MCF 10A (cell line): ENCODE measurements around the gene MAP4. TPM values are rescaled to one million over a fixed set of nuclear protein-coding genes. Genes with fewer than 3 reads are reported as not detected.

Experiments
- BruUV-seq: library from RNA; stranded (reverse); fragments of 400-500 nt; replicated peaks from 2 replicates; lab custom pipeline; 2021; lab: Mats Ljungman, UMichigan
- CTCF ChIA-PET: fragments of 300-600 bp; sonication (Branson Sonifier 250); formaldehyde crosslinking; extraction: SDS; loops from one replicate; lab custom pipeline; 2021; ENCODE audit warnings: antibody characterized with exemption, inconsistent platforms; lab: Yijun Ruan, JAX
- POLR2A ChIA-PET: fragments of 300-600, 350-650 bp; sonication (Branson Sonifier 250); formaldehyde crosslinking; extraction: SDS; loops from one replicate; lab custom pipeline; 2020; ENCODE audit warnings: antibody characterized with exemption, inconsistent platforms; lab: Yijun Ruan, JAX
- DNase-seq: peaks from one replicate; pipeline ENCODE4 v3.0.0-alpha.2; 2018; ENCODE audit not compliant: unreplicated experiment
- H3K27ac Mint-ChIP-seq: one replicate; pipeline ENCODE4 v1.8.0; 2022; ENCODE audit warnings: mild to moderate bottlenecking, low read depth, mixed read lengths; ENCODE audit not compliant: unreplicated experiment
- H3K27me3 Mint-ChIP-seq: one replicate; pipeline ENCODE4 v1.8.0; 2022; ENCODE audit warnings: mixed read lengths; ENCODE audit not compliant: insufficient read depth, unreplicated experiment
- H3K36me3 Mint-ChIP-seq: one replicate; pipeline ENCODE4 v1.8.0; 2022; ENCODE audit warnings: mild to moderate bottlenecking, moderate library complexity, mixed read lengths; ENCODE audit not compliant: insufficient read depth, unreplicated experiment
- H3K4me1 Mint-ChIP-seq: one replicate; pipeline ENCODE4 v1.8.0; 2022; ENCODE audit warnings: mixed read lengths; ENCODE audit not compliant: insufficient read depth, unreplicated experiment
- H3K4me3 Mint-ChIP-seq: one replicate; pipeline ENCODE4 v1.8.0; 2022; ENCODE audit warnings: mild to moderate bottlenecking, moderate library complexity, mixed read lengths; ENCODE audit not compliant: unreplicated experiment
- H3K9me3 Mint-ChIP-seq: one replicate; pipeline ENCODE4 v1.8.0; 2022; ENCODE audit warnings: mixed read lengths; ENCODE audit not compliant: unreplicated experiment
- CTCF ChIP-seq: fragments of 200-600 bp; IDR thresholded peaks from one replicate; pipeline ENCODE4 v1.8.0; 2022; ENCODE audit warnings: antibody characterized with exemption, mild to moderate bottlenecking; ENCODE audit not compliant: unreplicated experiment
- intact Hi-C: fragments of 100-400 bp; cut with micrococcal nuclease; formaldehyde crosslinking; loops from 2 replicates; pipeline ENCODE4 v1.14.1; 2022
- total RNA-seq: library from RNA; stranded (reverse); gene quantifications from 2 replicates; pipeline ENCODE4 v1.2.3, GENCODE V29; 2022

The MAP4 gene
- total RNA-seq, 1 experiment from 2014 or later = 217 TPM

GRCh38 chr3:48058091-48058490 is 41.9 kb upstream of the MAP4 start:
- Mint-ChIP-seq H3K4me1 (peaks cover 5% of the 10 kb centered on the region), H3K4me3 (peak overlapping the region; percentile 43), H3K27me3 (no peaks in the 10 kb centered on the region), H3K27ac (peak overlapping the region; percentile 83), H3K36me3 (peaks cover 8% of the 10 kb centered on the region), H3K9me3 (no peaks in the 10 kb centered on the region)
- TF ChIP-seq CTCF = no peak
- BruUV-seq = no TSS peak
- intact Hi-C loops = no loop called here
- no peak for DNase-seq
- ChIA-PET POLR2A (no interaction called here), CTCF (no interaction called here)

GRCh38 chr3:48057521-48057920 is 41.3 kb upstream of the MAP4 start:
- peaks cover 8% of the 10 kb centered on the region for H3K36me3 Mint-ChIP-seq
- H3K27me3 Mint-ChIP-seq = no peaks in the 10 kb centered on the region
- H3K4me3 Mint-ChIP-seq = no peak overlapping the region
- CTCF ChIA-PET = no interaction called here
- DNase-seq = no peak
- H3K4me1 Mint-ChIP-seq = peaks cover 5% of the 10 kb centered on the region
- no TSS peak for BruUV-seq
- intact Hi-C loops = no loop called here
- no peaks in the 10 kb centered on the region for H3K9me3 Mint-ChIP-seq
- no peak for TF ChIP-seq CTCF
- POLR2A ChIA-PET = no interaction called here
- peak overlapping the region; percentile 83 for H3K27ac Mint-ChIP-seq

- Mint-ChIP-seq H3K27me3 (no peaks in the 10 kb centered on the region), H3K36me3 (peaks cover 65% of the 10 kb centered on the region), H3K4me3 (no peak overlapping the region), H3K4me1 (peaks cover 6% of the 10 kb centered on the region), H3K27ac (no peak overlapping the region), H3K9me3 (no peaks in the 10 kb centered on the region)
- ChIA-PET POLR2A (interaction anchor here (0.6 to 1.3 kb wide), 7 partner anchors 8 to 902 kb away, joined by 3 to 5 read pairs (median 3); no protein-coding TSS in a partner anchor), CTCF (no interaction called here)
- TF ChIP-seq CTCF = no peak
- peak; percentile 25 for DNase-seq
- intact Hi-C loops = no loop called here
- BruUV-seq = no TSS peak
Measured at GRCh38 chr3:48047841-48048464, 31.7 kb upstream of the MAP4 start.

- H3K4me3 Mint-ChIP-seq = no peak overlapping the region
- intact Hi-C loops = no loop called here
- DNase-seq = peak; percentile 41
- peaks cover 18% of the 10 kb centered on the region for H3K4me1 Mint-ChIP-seq
- peaks cover 25% of the 10 kb centered on the region for H3K36me3 Mint-ChIP-seq
- POLR2A ChIA-PET = interaction anchor here (0.6 to 1.7 kb wide), 5 partner anchors 10 to 281 kb away, joined by 3 to 10 read pairs (median 4); no protein-coding TSS in a partner anchor
- H3K27me3 Mint-ChIP-seq = no peaks in the 10 kb centered on the region
- H3K27ac Mint-ChIP-seq = peak overlapping the region; percentile 23
- no TSS peak for BruUV-seq
- TF ChIP-seq CTCF = no peak
- H3K9me3 Mint-ChIP-seq = no peaks in the 10 kb centered on the region
- CTCF ChIA-PET = interaction anchor here (0.9 to 1.1 kb wide), 2 partner anchors 10 to 13 kb away, joined by 4 to 5 read pairs; no protein-coding TSS in a partner anchor
Measured at GRCh38 chr3:48042071-48042760, 26.0 kb upstream of the MAP4 start.
